Caco-2 (cell line): ENCODE data around the gene SBF2. TPM values are rescaled to one million over a fixed set of nuclear protein-coding genes. Genes with fewer than 3 reads are reported as not detected.
"Not testable (repeated sequence)": the region's sequence is repeated elsewhere in the genome, so short reads cannot be mapped to it uniquely, and the experiment has no call there.

Source experiments
- BruUV-seq: library from RNA; stranded (reverse); fragments of 400-500 nt; replicated peaks from 2 replicates; lab custom pipeline; 2021; lab: Mats Ljungman, UMichigan
- CTCF ChIA-PET: fragments of 300-600 bp; sonication (Branson Sonifier 250); formaldehyde crosslinking; loops from one replicate; lab custom pipeline; 2022; ENCODE audit warnings: antibody characterized with exemption; lab: Charles Lee
- POLR2A ChIA-PET: fragments of 300-600 bp; sonication (Branson Sonifier 250); formaldehyde crosslinking; loops from one replicate; lab custom pipeline; 2022; ENCODE audit warnings: antibody characterized with exemption; lab: Charles Lee
- DNase-seq, 2 experiments: peaks; one replicate each; pipeline versions ENCODE4 v3.0.0 to v3.0.0-alpha.2; 2020 to 2022
- H3K27me3 ChIP-seq: replicated peaks from 2 replicates; pipeline ENCODE4 v1.6.0; 2011; ENCODE audit warnings: low read length; ENCODE audit not compliant: control insufficient read depth, insufficient read depth
- H3K36me3 ChIP-seq: 2 replicates; pipeline ENCODE4 v1.5.1; 2011; ENCODE audit warnings: low read length; ENCODE audit not compliant: control insufficient read depth, insufficient read depth
- H3K4me1 ChIP-seq: fragments of 250-450 bp; sonication (Bioruptor Pico); 2 replicates; pipeline ENCODE4 v1.5.1; 2020; ENCODE audit warnings: mild to moderate bottlenecking
- H3K4me3 ChIP-seq: 2 replicates; pipeline ENCODE4 v1.5.1; 2011; ENCODE audit warnings: low read depth, mild to moderate bottlenecking, control low read depth, low read length
- H3K9me3 ChIP-seq: fragments of 250-450 bp; sonication (Bioruptor Pico); 2 replicates; pipeline ENCODE4 v1.5.1; 2020; ENCODE audit warnings: mild to moderate bottlenecking, moderate library complexity
- H3K27ac Mint-ChIP-seq: one replicate; pipeline ENCODE4 v1.8.0; 2022; ENCODE audit warnings: mixed read lengths; ENCODE audit not compliant: unreplicated experiment
- H3K27me3 Mint-ChIP-seq: one replicate; pipeline ENCODE4 v1.8.0; 2022; ENCODE audit warnings: mixed read lengths; ENCODE audit not compliant: insufficient read depth, unreplicated experiment
- H3K36me3 Mint-ChIP-seq: one replicate; pipeline ENCODE4 v1.8.0; 2022; ENCODE audit warnings: mild to moderate bottlenecking, mixed read lengths; ENCODE audit not compliant: insufficient read depth, unreplicated experiment
- H3K4me1 Mint-ChIP-seq: one replicate; pipeline ENCODE4 v1.8.0; 2022; ENCODE audit warnings: low read depth, mixed read lengths; ENCODE audit not compliant: unreplicated experiment
- H3K4me3 Mint-ChIP-seq: one replicate; pipeline ENCODE4 v1.8.0; 2022; ENCODE audit warnings: mild to moderate bottlenecking, moderate library complexity, mixed read lengths; ENCODE audit not compliant: unreplicated experiment
- H3K9me3 Mint-ChIP-seq: one replicate; pipeline ENCODE4 v1.8.0; 2022; ENCODE audit warnings: mixed read lengths; ENCODE audit not compliant: unreplicated experiment
- CTCF ChIP-seq, 2 experiments: fragments of 200-600 bp in 1 of 2; IDR thresholded peaks; 1 replicate in 1 of 2; 2 replicates in 1 of 2; pipeline versions ENCODE4 v1.5.1 to v1.8.0; 2011 to 2022; ENCODE audit warnings: antibody characterized with exemption in 1 of 2, control low read depth in 1 of 2, inconsistent platforms in 1 of 2, low read depth in 1 of 2, low read length in 1 of 2, mild to moderate bottlenecking in 1 of 2, moderate library complexity in 1 of 2; ENCODE audit not compliant: insufficient read depth in 1 of 2, severe bottlenecking in 1 of 2, unreplicated experiment in 1 of 2
- intact Hi-C: fragments of 100-400 bp; cut with micrococcal nuclease; formaldehyde crosslinking; loops from one replicate; pipeline ENCODE4 v1.10.0; 2022; ENCODE audit not compliant: unreplicated experiment
- total RNA-seq: library from RNA; stranded (reverse); gene quantifications from 2 replicates; pipeline ENCODE4 v1.2.3, GENCODE V29; 2022

SBF2 gene
- total RNA-seq, 1 experiment from 2014 or later = 72.2 TPM

GRCh38 chr11:10130875-10131274 lies 163.1 kb downstream of the SBF2 start:
- no peaks in the 10 kb centered on the region for H3K27me3 Mint-ChIP-seq
- no peak for DNase-seq
- H3K9me3 Mint-ChIP-seq = peaks cover 10% of the 10 kb centered on the region
- H3K9me3 ChIP-seq = peaks cover 10% of the 10 kb centered on the region
- H3K36me3 ChIP-seq = no peaks in the 10 kb centered on the region
- CTCF ChIA-PET = no interaction called here
- H3K4me3 Mint-ChIP-seq = no peak overlapping the region
- H3K4me1 Mint-ChIP-seq = no peaks in the 10 kb centered on the region
- no peak overlapping the region for H3K4me3 ChIP-seq
- H3K4me1 ChIP-seq = no peaks in the 10 kb centered on the region
- BruUV-seq = no TSS peak
- intact Hi-C loops = no loop called here
- no peaks in the 10 kb centered on the region for H3K27me3 ChIP-seq
- TF ChIP-seq CTCF (IDR thresholded peaks at IDR 0.05; ENCODE audit: insufficient read depth in 1 of 2, low read depth in 1 of 2, low read length in 1 of 2, severe bottlenecking in 1 of 2, unreplicated experiment in 1 of 2) = no peak
- POLR2A ChIA-PET = no interaction called here
- H3K36me3 Mint-ChIP-seq = no peaks in the 10 kb centered on the region
- no peak overlapping the region for H3K27ac Mint-ChIP-seq

GRCh38 chr11:10129184-10129583 lies 164.8 kb downstream of the SBF2 start:
- H3K36me3 ChIP-seq, H3K27me3 ChIP-seq, H3K4me1 ChIP-seq, BruUV-seq, H3K36me3 Mint-ChIP-seq, CTCF ChIA-PET, H3K4me3 Mint-ChIP-seq, H3K27ac Mint-ChIP-seq, H3K9me3 Mint-ChIP-seq, H3K4me1 Mint-ChIP-seq, H3K9me3 ChIP-seq, H3K27me3 Mint-ChIP-seq, H3K4me3 ChIP-seq, DNase-seq, POLR2A ChIA-PET: not testable (repeated sequence)
- intact Hi-C loops = loop anchor here (10.0 kb wide), 1 partner anchor 354 kb away; no protein-coding TSS in a partner anchor

- ChIA-PET POLR2A (no interaction called here), CTCF (no interaction called here)
- no peak for DNase-seq
- intact Hi-C loops = loop anchor here (10.0 kb wide), 1 partner anchor 351 kb away; no protein-coding TSS in a partner anchor
- no TSS peak for BruUV-seq
- Mint-ChIP-seq H3K27ac (no peak overlapping the region), H3K4me1 (peaks cover 7% of the 10 kb centered on the region), H3K36me3 (no peaks in the 10 kb centered on the region), H3K4me3 (no peak overlapping the region), H3K27me3 (no peaks in the 10 kb centered on the region), H3K9me3 (no peaks in the 10 kb centered on the region)
- Histone ChIP-seq H3K36me3 (no peaks in the 10 kb centered on the region), H3K4me3 (no peak overlapping the region), H3K27me3 (no peaks in the 10 kb centered on the region), H3K4me1 (no peaks in the 10 kb centered on the region; the same call in 1 of the 2 replicates), H3K9me3 (no peaks in the 10 kb centered on the region)
- TF ChIP-seq CTCF (IDR thresholded peaks at IDR 0.05; ENCODE audit: insufficient read depth in 1 of 2, low read depth in 1 of 2, low read length in 1 of 2, severe bottlenecking in 1 of 2, unreplicated experiment in 1 of 2) = no peak
Observed at GRCh38 chr11:10125522-10126133, 168.4 kb downstream of the SBF2 start.
